ENCODE results near the gene CDK5. TPM values are rescaled to one million over a fixed set of nuclear protein-coding genes. Genes with fewer than 3 reads are reported as not detected.

Gene CDK5
- total RNA-seq, 1 donor from 2014 or later, result 27.0 TPM

GRCh38 chr7:151057989-151058780, 488 bp upstream of the CDK5 start:
- H3K4me3 ChIP-seq (ENCODE audit: low read depth, low read length), result peak overlapping the region; percentile 26
- no peak for TF ChIP-seq CTCF (IDR thresholded peaks at IDR 0.05; ENCODE audit: insufficient read depth, low read length, poor library complexity, severe bottlenecking)

GRCh38 chr7:151056666-151057505, 811 bp downstream of the CDK5 start:
- no peak for DNase-seq (ENCODE audit: low read depth)
- H3K36me3 ChIP-seq (ENCODE audit: control insufficient read depth, insufficient read depth, low read length), result no peaks in the 10 kb centered on the region
- peak; percentile 26 for TF ChIP-seq CTCF (IDR thresholded peaks at IDR 0.05; ENCODE audit: insufficient read depth, low read length, poor library complexity, severe bottlenecking)
- H3K27me3 ChIP-seq (ENCODE audit: control insufficient read depth, insufficient read depth, low read length), result no peaks in the 10 kb centered on the region
- peak overlapping the region; percentile 71 for H3K4me3 ChIP-seq (ENCODE audit: low read depth, low read length)

More at GRCh38 chr7:151057989-151058780, 488 bp upstream of the CDK5 start:
- peak; percentile 99 for DNase-seq (ENCODE audit: low read depth)
- Histone ChIP-seq H3K36me3 (ENCODE audit: control insufficient read depth, insufficient read depth, low read length) (no peaks in the 10 kb centered on the region), H3K27me3 (ENCODE audit: control insufficient read depth, insufficient read depth, low read length) (no peaks in the 10 kb centered on the region)

GRCh38 chr7:151056283-151056665, 1.4 kb downstream of the CDK5 start:
- no peak for DNase-seq (ENCODE audit: low read depth)
- H3K27me3 ChIP-seq (ENCODE audit: control insufficient read depth, insufficient read depth, low read length), result peaks cover under 1% of the 10 kb centered on the region
- no peak overlapping the region for H3K4me3 ChIP-seq (ENCODE audit: low read depth, low read length)
- H3K36me3 ChIP-seq (ENCODE audit: control insufficient read depth, insufficient read depth, low read length), result no peaks in the 10 kb centered on the region
- TF ChIP-seq CTCF (IDR thresholded peaks at IDR 0.05; ENCODE audit: insufficient read depth, low read length, poor library complexity, severe bottlenecking), result no peak

GRCh38 chr7:151053751-151054150, 3.9 kb downstream of the CDK5 start:
- DNase-seq (ENCODE audit: low read depth), result no peak
- Histone ChIP-seq H3K36me3 (ENCODE audit: control insufficient read depth, insufficient read depth, low read length) (no peaks in the 10 kb centered on the region), H3K27me3 (ENCODE audit: control insufficient read depth, insufficient read depth, low read length) (peaks cover 24% of the 10 kb centered on the region), H3K4me3 (ENCODE audit: low read depth, low read length) (no peak overlapping the region)
- TF ChIP-seq CTCF (IDR thresholded peaks at IDR 0.05; ENCODE audit: insufficient read depth, low read length, poor library complexity, severe bottlenecking), result no peak

- no peak overlapping the region for H3K4me3 ChIP-seq (ENCODE audit: low read depth, low read length)
- no peaks in the 10 kb centered on the region for H3K36me3 ChIP-seq (ENCODE audit: control insufficient read depth, insufficient read depth, low read length)
- no peak for TF ChIP-seq CTCF (IDR thresholded peaks at IDR 0.05; ENCODE audit: insufficient read depth, low read length, poor library complexity, severe bottlenecking)
- H3K27me3 ChIP-seq (ENCODE audit: control insufficient read depth, insufficient read depth, low read length), result peaks cover 31% of the 10 kb centered on the region
- no peak for DNase-seq (ENCODE audit: low read depth)
Measured at GRCh38 chr7:151053096-151053495, 4.6 kb downstream of the CDK5 start.
